DOHH2 (cell line): ENCODE measurements around the gene POPDC2.

ENCODE experiments used
- H3F3A ChIP-seq: fragments of 200-600 bp; sonication (generic), shearing (Covaris generic); 2 replicates; pipeline ENCODE4 v1.6.0; 2016; ENCODE audit warnings: antibody characterized with exemption, mild to moderate bottlenecking; ENCODE audit not compliant: control insufficient read depth, insufficient read depth
- H3K27ac ChIP-seq: fragments of 200-600 bp; sonication (generic); 2 replicates; pipeline ENCODE4 v1.5.1; 2014; ENCODE audit warnings: low read depth, mild to moderate bottlenecking, low read length, moderate library complexity
- H3K27me3 ChIP-seq: fragments of 200-600 bp; sonication (generic); 2 replicates; pipeline ENCODE4 v1.6.1; 2014; ENCODE audit warnings: mild to moderate bottlenecking, low read length, mixed read lengths; ENCODE audit not compliant: control insufficient read depth
- H3K36me3 ChIP-seq: fragments of 200-600 bp; sonication (generic); 2 replicates; pipeline ENCODE4 v1.6.1; 2014; ENCODE audit warnings: mild to moderate bottlenecking, low read length, moderate library complexity, mixed read lengths; ENCODE audit not compliant: control insufficient read depth
- H3K4me1 ChIP-seq: fragments of 200-600 bp; sonication (generic); 2 replicates; pipeline ENCODE4 v1.6.1; 2014; ENCODE audit warnings: mild to moderate bottlenecking, low read length, mixed read lengths; ENCODE audit not compliant: control insufficient read depth
- H3K4me2 ChIP-seq: fragments of 200-600 bp; sonication (generic); 2 replicates; pipeline ENCODE4 v1.6.0; 2014; ENCODE audit warnings: mild to moderate bottlenecking, low read length, moderate library complexity
- H3K4me3 ChIP-seq: fragments of 200-600 bp; sonication (generic); 2 replicates; pipeline ENCODE4 v1.5.1; 2014; ENCODE audit warnings: mild to moderate bottlenecking, low read length, mixed read lengths
- H3K79me2 ChIP-seq: fragments of 200-600 bp; sonication (generic); 2 replicates; pipeline ENCODE4 v1.6.1; 2014; ENCODE audit warnings: mild to moderate bottlenecking, low read length, mixed read lengths; ENCODE audit not compliant: control insufficient read depth
- H3K9me2 ChIP-seq: fragments of 200-600 bp; sonication (generic); replicated peaks from 2 replicates; pipeline ENCODE4 v1.6.1; 2014; ENCODE audit warnings: mild to moderate bottlenecking, low read length, mixed read lengths; ENCODE audit not compliant: control insufficient read depth
- H3K9me3 ChIP-seq: fragments of 200-600 bp; sonication (generic); 2 replicates; pipeline ENCODE4 v1.6.1; 2014; ENCODE audit warnings: antibody characterized with exemption, low read length, mixed read lengths; ENCODE audit not compliant: control insufficient read depth, insufficient read depth
- H4K20me1 ChIP-seq: fragments of 200-600 bp; sonication (generic); 2 replicates; pipeline ENCODE4 v1.6.0; 2014; ENCODE audit warnings: low read depth, mild to moderate bottlenecking, antibody characterized with exemption, low read length, moderate library complexity; ENCODE audit not compliant: control insufficient read depth, insufficient read depth
- EZH2phosphoT487 ChIP-seq: fragments of 200-600 bp; sonication (generic); IDR thresholded peaks from 2 replicates; pipeline ENCODE4 v1.6.1; 2017; ENCODE audit warnings: borderline replicate concordance, mild to moderate bottlenecking, antibody characterized with exemption, low read length, moderate library complexity, mixed read lengths
- TF ChIP-seq, protein P1 (sequence below): fragments of 200-600 bp; sonication (generic); IDR thresholded peaks from one replicate; pipeline ENCODE4 v1.5.1; 2014; ENCODE audit warnings: antibody characterized with exemption, mild to moderate bottlenecking, low read depth, low read length; ENCODE audit not compliant: poor library complexity, severe bottlenecking

Gene POPDC2

DNA sequence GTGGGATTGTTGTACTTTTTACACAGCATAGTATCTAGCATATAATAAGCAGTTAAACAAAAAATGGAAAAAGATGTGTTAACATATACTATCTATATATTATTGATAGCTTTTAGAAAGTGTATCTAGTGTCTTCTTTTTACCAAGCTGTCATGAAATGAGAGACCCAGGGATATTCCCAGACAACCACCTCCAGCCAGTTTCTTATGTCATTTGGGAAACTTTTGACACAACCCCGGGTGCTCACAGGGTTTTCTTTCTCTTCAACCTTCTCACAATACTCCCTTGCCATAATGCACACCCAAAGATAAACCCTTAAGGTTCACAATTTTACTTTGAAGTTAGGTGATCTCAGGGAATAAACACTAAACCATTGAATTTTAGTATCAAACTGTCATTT lies 67.5 kb downstream of the POPDC2 start:
- no peaks in the 10 kb centered on the region for H3K9me2 ChIP-seq
- peaks cover 6% of the 10 kb centered on the region; the same call in 1 of the 2 replicates for H3K27me3 ChIP-seq
- no peaks in the 10 kb centered on the region for H3K36me3 ChIP-seq
- TF ChIP-seq EZH2phosphoT487 = no peak
- TF ChIP-seq, protein P1, sequence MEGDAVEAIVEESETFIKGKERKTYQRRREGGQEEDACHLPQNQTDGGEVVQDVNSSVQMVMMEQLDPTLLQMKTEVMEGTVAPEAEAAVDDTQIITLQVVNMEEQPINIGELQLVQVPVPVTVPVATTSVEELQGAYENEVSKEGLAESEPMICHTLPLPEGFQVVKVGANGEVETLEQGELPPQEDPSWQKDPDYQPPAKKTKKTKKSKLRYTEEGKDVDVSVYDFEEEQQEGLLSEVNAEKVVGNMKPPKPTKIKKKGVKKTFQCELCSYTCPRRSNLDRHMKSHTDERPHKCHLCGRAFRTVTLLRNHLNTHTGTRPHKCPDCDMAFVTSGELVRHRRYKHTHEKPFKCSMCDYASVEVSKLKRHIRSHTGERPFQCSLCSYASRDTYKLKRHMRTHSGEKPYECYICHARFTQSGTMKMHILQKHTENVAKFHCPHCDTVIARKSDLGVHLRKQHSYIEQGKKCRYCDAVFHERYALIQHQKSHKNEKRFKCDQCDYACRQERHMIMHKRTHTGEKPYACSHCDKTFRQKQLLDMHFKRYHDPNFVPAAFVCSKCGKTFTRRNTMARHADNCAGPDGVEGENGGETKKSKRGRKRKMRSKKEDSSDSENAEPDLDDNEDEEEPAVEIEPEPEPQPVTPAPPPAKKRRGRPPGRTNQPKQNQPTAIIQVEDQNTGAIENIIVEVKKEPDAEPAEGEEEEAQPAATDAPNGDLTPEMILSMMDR = no peak
- peaks cover 9% of the 10 kb centered on the region for H3K4me1 ChIP-seq
- no peaks in the 10 kb centered on the region for H3F3A ChIP-seq
- no peaks in the 10 kb centered on the region for H3K79me2 ChIP-seq
- no peak overlapping the region for H3K4me3 ChIP-seq
- no peak overlapping the region for H3K27ac ChIP-seq
- H4K20me1 ChIP-seq = no peaks in the 10 kb centered on the region
- H3K4me2 ChIP-seq = no peak overlapping the region
- H3K9me3 ChIP-seq = no peaks in the 10 kb centered on the region
